Adipose tissue (tissue), 3 donors: Measurements from ENCODE around the gene SLC10A7. TPM values are rescaled to one million over a fixed set of nuclear protein-coding genes. Genes with fewer than 3 reads are reported as not detected.

Source experiments
- H3K27ac ChIP-seq: one replicate; pipeline ENCODE4 v1.5.1; 2013; ENCODE audit warnings: low read depth, low read length
- WGBS, 3 donors: extraction: QIAGEN DNeasy Blood & Tissue Kit; methylation state at CpG; one replicate each; pipeline ENCODE4 v1.1.7; 2013; 5-methylcytosine and 5-hydroxymethylcytosine counted together
- polyA plus RNA-seq, 3 donors: library from polyadenylated mRNA; stranded (reverse); fragments of 200-250 nt; gene quantifications; one replicate each; pipeline ENCODE4 v1.2.3, GENCODE V29; 2013
- donor health status: healthy with polysubstance abuse.
- donor health status: Bipolar disorder and iron deficiency.
- donor health status: healthy.

The SLC10A7 gene
- polyA plus RNA-seq, 3 donors: 4.3 to 4.5 (median 4.3) TPM

DNA sequence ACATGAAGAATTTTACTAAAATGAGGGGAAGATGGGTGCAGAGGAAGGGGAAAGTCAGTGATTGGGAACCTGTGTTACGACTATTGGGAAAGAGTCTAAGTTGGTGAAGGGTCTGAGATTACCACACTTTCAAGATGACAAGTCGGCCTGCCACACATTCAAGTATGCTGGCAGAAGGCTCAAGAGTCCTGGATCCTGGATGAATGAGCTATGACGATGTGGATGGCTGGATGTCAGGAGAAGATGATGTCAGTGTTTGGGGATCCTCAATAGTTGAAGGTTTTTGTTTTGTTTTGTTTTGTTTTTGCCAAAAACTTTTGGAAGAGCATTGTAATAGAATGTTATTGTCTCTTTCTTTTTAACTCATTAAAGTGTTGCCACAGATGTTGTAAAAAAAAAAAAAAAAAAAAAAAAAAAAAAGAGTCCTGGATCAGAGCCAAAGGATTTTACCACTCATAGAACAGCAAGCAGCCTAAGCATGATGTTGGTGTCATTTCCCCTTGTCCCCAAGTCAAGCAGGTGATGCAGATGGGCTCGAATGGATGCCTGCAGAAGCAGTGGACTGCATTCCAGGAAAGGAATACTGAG, 186.8 kb downstream of the SLC10A7 start:
- 61 to 85% (median 68%) methylated on average over 4 of the region's 4 CpGs for WGBS, 3 donors
- H3K27ac ChIP-seq: no peak overlapping the region

DNA sequence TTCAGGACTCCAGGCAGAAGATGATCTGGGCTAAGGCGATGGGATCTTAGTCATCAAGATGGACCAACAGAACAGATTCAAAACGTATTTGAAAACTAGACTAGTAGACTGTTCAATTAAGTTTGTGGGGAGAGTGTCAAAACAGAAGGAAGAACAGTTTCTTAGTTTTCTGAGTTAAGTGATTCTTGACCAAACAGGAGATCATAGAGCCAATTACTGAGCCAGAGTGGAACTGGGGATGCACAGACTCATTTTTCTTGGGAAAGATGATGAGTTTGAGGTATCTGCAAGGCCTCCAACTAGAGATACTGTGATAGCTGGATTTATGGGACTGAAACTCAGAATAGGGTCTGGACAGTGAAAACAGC, 187.9 kb downstream of the SLC10A7 start:
- H3K27ac ChIP-seq: no peak overlapping the region
- WGBS, 3 donors: 86 to 87% (median 86%) methylated on average over 2 of the region's 2 CpGs

GRCh38 chr4:146333187-146333894, 188.4 kb downstream of the SLC10A7 start:
- WGBS, 3 donors: 57 to 67% (median 64%) methylated on average over 4 of the region's 4 CpGs
- no peak overlapping the region for H3K27ac ChIP-seq

GRCh38 chr4:146330392-146330791, 191.3 kb downstream of the SLC10A7 start:
- no peak overlapping the region for H3K27ac ChIP-seq
- 69 to 93% (median 73%) methylated on average over 4 of the region's 4 CpGs for WGBS, 3 donors

DNA sequence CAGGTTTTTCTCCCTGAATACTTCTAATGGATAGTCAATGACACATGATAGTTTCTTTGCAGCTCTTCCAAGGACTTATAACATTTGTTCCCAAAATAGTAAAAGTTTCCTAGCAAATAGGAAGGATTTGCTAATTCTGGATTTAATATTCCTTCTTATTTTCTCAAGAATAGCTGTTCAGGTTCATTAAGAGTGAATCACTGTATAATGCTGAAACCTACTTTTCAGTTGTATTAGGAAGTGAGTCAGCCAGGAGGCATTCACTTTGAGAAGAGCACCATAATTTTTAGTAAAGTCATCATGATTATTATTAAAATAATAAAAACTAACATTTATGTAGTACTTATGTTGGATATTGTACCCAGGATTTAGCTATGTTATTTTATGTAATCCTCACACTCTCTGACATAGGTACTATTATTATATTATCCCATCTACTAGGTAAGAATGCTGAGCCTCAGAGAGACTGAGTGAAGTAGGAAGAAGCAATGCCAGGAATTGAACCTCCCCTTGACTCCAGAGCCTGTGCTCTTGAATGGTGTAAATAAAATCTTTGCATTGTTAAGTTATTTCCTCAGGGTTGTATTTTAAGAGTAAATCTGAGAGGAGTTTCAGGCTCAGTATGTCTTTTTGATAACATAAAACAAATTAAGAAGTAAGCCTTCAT, 192.6 kb downstream of the SLC10A7 start:
- no peak overlapping the region for H3K27ac ChIP-seq

DNA sequence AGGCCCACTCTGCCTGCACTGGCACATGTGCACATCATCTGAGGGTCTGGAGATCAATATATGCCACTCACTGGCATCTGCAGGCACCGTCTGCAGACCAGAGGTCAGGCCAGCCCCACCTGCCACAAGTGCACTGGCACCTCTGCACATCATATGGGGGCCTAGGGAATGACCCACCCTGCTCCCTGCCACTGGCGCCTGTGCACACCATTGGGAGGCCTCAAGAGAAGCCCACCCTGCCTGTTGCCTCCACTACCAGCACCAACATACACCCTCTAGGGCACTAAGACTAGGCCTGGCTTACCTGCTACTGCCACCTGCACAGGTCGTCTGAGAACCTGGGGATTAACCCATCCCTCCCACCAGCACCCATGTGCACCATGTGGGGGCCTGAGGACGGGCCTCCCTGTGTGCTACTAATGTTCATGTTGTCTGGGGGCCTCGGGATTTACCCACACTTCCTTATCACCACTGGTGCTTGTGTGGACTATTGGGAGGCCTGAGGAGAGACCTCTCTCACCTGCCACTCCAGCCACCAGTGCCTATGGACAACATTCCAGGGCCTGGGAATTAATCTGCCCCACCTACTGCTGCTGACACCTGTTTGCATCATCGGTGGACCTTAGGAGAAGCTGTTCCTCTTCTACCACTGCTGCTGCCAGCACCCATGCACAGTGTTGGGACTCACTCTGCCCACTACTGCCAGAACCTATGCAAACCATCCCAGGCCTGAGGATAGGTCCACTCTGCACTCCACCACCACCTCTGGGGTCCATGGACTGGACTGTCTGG, 193.7 kb downstream of the SLC10A7 start:
- WGBS, 3 donors: 93 to 94% (median 93%) methylated on average over 6 of the region's 6 CpGs
- no peak overlapping the region for H3K27ac ChIP-seq

DNA sequence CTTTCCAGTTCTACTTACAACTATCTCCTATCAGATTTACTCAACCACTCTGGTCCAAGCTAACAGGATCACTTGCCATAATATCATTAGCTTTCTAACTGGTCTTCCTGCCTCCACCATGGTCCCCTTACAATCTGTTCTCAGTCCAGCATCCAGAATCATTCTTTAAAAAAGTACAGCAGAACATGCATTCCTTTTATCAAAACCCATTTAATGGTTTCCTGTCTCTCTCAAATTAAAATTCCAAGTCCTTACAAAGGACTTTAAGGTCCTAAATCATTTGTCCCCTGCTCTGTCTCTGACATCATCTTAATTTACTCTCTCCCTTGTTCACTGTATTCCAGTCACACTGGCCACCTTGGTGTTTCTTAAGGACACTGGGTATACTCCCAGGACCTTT, 202.8 kb downstream of the SLC10A7 start:
- no peak overlapping the region for H3K27ac ChIP-seq

- 93 to 97% (median 97%) methylated on average over 1 of the region's 1 CpG for WGBS, 3 donors
- no peak overlapping the region for H3K27ac ChIP-seq
Measured at GRCh38 chr4:146317783-146318182, 204.0 kb downstream of the SLC10A7 start.

DNA sequence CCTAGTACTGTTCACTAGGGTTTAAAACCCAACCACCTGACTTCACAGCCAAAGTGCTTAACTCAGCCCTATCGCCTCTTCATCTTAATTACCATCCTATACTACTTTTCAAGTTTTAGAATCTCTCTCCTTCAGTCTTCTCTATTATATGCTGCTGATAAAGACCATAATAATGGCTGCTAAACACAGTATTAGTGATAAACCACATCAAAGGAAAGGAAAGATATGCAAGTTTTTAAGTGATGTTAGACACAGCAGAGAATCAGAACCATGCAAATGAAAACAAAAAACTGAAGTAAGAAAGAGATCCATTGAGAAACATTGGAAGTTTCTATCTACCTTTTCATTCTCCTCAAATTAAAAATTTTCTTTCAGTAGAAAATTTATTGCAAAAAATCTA, 206.6 kb downstream of the SLC10A7 start:
- no peak overlapping the region for H3K27ac ChIP-seq
- WGBS, 3 donors: 98 to 100% (median 100%) methylated on average over 1 of the region's 1 CpG

- WGBS, 3 donors: 65 to 74% (median 65%) methylated on average over 3 of the region's 3 CpGs
- H3K27ac ChIP-seq: no peak overlapping the region
Measured at GRCh38 chr4:146311238-146311970, 210.3 kb downstream of the SLC10A7 start.

DNA sequence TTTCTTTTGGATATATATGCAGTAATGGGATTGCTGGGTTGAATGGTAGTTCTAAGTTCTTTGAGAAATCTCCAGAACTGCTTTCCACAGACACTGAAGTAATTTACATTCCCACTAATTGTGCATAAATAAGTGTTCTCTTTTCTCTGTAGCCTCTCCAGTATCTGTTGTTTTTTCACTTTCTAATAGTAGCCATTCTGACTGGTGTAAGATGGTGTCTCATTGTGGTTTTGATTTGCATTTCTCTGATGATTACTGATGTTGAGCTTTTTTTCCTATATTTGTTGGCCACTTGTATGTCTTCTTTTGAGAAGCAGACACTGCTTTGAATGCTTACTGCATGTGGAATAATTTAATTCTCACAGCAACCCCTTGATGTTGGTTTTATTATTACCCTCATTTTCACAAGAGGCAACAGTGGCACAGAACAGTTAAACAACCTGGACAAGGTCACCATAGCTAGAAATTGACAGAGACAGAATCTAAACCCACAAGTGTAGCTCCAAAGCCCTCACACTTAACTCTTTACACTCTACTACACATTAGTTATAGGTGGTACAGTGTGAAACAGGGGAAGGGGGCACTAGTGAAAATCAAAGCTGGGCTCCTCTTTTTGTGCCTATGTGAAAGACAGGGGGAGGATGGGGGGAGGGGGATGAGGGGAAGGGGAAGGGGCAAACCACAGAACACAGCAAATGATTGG, 211.3 kb downstream of the SLC10A7 start:
- no peak overlapping the region for H3K27ac ChIP-seq

GRCh38 chr4:146308951-146309350, 212.8 kb downstream of the SLC10A7 start:
- no peak overlapping the region for H3K27ac ChIP-seq
- WGBS, 3 donors: 84 to 90% (median 87%) methylated on average over 5 of the region's 5 CpGs

- WGBS, 3 donors: 88 to 95% (median 90%) methylated on average over 2 of the region's 2 CpGs
Measured at GRCh38 chr4:146302822-146303221, 218.9 kb downstream of the SLC10A7 start.

GRCh38 chr4:146299607-146300006, 222.1 kb downstream of the SLC10A7 start:
- H3K27ac ChIP-seq: no peak overlapping the region
- 97 to 99% (median 97%) methylated on average over 3 of the region's 3 CpGs for WGBS, 3 donors

More at GRCh38 chr4:146302822-146303221, 218.9 kb downstream of the SLC10A7 start:
- no peak overlapping the region for H3K27ac ChIP-seq

DNA sequence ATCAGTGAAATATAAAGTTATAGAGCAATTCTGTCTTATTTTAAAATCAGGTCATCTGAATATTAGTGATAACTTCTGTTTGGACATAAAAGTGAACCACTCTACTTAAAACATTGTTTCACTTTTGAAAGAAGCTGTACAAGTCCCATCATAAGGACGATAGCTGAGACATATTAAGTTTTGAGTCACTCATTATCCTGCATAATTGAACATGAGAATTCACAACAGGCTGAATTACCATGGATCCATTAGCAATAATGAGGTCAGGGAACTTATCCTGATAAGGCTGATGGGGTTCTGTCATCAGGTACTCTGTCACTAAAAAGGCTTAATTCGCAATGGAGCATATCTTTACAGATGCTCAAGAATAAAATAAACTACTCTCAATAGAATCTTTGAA, 227.0 kb downstream of the SLC10A7 start:
- 90 to 94% (median 92%) methylated on average over 2 of the region's 2 CpGs for WGBS, 3 donors
- H3K27ac ChIP-seq: no peak overlapping the region

DNA sequence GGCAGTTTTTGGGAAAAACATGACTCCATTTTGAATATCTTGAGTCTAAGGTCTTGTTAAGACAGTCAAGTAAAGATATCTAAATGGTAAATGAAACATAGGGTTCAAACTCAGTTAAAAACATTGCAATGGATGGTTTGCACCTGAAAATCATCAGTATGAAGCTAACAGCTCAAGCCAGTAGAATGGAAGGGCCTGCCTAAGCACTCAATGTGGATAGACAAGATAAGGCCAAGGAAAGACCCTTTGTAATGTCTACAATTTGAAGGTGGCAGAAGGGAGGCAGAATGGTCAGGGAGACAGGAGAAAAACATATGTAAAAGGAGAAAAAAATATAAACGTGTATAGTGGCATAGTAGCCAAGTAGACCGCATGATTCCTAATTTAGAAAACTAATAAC, 229.2 kb downstream of the SLC10A7 start:
- H3K27ac ChIP-seq: no peak overlapping the region
- 39 to 74% (median 45%) methylated on average over 2 of the region's 2 CpGs for WGBS, 3 donors

DNA sequence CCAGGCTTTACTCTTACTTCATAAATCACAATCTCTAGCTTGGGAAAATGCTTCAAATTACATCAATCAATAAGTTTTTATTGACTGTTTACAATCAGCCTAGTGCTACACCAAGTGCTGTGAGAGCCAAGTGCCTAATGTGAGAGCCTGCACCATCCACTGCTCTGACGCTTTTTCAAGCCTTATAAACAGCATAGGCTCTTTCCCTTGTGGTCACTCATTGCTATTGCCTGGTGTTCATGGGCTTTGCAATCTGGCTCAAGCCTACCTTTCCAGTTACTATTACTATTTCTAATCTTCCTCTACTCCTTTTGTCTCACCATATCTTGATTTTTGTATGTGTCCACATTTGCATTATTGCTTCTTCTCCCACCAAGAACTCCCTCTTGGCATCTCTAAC, 230.4 kb downstream of the SLC10A7 start:
- 95 to 100% (median 100%) methylated on average over 1 of the region's 1 CpG for WGBS, 3 donors
- H3K27ac ChIP-seq: no peak overlapping the region

DNA sequence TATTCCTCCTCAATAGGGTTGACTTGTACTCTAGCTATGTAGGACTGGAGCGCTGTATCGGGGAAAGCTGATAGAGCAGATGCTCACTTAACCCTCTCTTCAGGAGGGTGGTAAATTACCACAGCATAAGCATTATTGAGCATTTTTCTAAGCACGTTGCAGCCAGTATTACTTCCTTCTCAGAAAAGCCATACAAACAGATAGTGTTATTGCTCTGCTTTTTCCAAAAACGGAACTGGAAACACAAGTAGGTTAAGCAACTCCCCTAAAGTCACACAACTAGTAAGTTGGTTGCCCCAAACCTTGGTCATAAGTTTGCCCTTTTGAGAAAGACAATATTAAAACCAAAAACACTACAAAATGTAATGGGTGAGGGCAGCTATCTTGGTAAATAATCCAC, 233.5 kb downstream of the SLC10A7 start:
- WGBS, 3 donors: 55 to 63% (median 60%) methylated on average over 4 of the region's 4 CpGs
- H3K27ac ChIP-seq: no peak overlapping the region
